Measurements from ENCODE around the gene ATRIP.

Gene ATRIP

GRCh38 chr3:48410205-48411040 lies 36.1 kb upstream of the ATRIP start:
- DNase-seq = no peak

GRCh38 chr3:48411041-48411588 lies 35.4 kb upstream of the ATRIP start:
- no peak for DNase-seq

- DNase-seq = no peak
These were observed 34.7 kb upstream of the ATRIP start for GRCh38 chr3:48411606-48412374.

DNA sequence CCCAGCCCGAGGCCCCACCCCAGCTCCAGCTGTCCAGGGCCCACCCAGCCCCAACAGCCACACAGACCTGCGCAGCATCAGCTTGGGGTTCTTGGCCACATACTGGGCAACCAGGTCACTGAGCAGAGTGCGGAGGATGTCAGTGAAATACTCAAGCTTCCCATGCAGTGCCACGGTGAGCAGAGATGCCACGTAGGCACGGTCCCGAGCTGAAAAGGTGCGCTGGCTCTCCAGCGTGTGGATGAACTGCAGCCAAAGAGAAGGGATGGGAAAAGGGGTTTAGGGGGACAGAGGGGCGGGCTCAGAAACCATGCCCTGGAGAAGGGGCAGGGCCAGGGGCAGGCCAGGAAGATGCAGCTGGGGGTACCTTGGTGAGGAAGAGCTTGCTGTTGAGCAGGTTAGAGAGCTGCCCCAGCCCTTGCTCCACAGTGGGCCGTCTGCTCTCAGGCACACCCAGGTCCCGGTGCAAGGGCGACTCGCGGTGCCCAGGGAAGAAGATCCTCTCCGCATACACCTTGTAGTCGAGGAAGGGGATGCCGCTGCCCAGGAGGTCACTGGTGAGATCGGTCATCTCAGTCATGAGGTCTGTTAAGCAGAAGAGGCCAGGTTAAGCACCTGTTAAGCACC lies 34.0 kb upstream of the ATRIP start:
- DNase-seq = no peak

GRCh38 chr3:48413086-48413485 lies 33.5 kb upstream of the ATRIP start:
- DNase-seq = no peak

DNA sequence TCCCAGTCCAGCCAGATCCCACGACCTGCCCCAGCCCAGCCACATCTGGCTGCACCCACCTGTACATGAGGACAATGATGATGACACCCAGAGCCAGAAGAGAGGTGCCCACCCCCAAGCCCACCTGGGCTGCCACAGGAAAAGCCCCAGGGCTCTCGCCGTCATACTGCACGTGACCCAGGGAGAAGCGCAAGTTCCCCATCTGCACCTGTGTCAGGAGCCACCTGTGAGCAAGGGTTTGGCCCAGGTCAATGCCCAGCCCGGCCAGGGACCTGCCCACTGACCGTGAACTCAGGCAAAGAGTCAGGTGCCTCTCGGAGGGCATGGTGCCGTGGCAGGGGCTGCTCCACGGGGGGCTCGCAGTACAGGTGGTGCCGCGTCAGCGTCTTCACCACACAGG lies 32.9 kb upstream of the ATRIP start:
- DNase-seq = no peak

- no peak for DNase-seq
These were observed 31.9 kb upstream of the ATRIP start for GRCh38 chr3:48414376-48415250.

GRCh38 chr3:48415251-48415953 lies 31.1 kb upstream of the ATRIP start:
- no peak for DNase-seq

GRCh38 chr3:48416091-48416505 lies 30.4 kb upstream of the ATRIP start:
- no peak for DNase-seq

GRCh38 chr3:48416546-48416945 lies 30.0 kb upstream of the ATRIP start:
- DNase-seq = no peak

DNA sequence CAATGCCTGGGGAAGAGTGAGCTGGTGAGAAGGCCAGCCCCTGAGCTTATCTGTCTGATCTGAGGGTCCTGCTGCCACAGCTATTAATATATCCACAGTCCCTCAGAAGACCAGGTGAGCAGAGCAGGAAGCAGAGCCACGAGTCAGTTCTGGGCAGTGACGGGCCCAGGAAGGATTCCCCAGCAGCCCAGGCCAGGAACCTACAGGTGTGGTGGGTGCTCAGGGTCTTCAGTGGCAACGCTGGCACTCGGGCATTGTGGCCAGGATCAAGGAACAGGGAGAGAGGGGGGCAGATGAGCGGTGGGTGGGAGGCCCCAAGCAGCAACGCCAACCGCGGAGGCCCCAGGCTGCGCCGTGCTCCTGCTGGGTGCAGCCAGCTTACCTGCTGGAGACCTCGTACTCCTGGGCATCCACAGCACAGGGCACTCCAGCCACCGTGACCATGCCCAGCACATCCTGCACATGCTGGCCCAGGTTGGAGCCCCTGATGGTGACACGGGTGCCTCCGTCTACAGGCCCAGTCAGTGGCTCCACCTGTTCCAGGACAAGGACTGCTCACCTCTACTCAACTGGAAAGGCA lies 28.9 kb upstream of the ATRIP start:
- no peak for DNase-seq

- DNase-seq = no peak
These were observed 28.4 kb upstream of the ATRIP start for GRCh38 chr3:48418140-48418539.

DNA sequence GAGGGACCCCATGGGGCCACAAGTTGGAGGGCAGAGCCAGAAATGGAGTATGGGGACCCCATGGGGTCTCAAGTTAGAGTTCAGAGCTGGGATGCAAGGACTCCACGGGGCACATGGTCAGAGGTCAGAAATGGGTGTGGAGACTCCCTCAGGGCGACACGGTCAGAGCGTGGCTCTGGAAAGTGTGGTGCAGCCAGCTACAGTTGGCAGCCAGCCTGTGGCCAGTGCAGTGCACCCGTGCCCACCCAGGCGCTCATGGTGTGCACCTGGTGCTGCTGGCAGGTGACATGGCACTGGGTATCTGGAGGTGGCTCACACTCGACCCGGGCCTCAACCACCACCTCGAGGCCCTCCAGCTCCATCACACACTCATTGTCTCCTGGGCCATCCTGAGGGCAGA lies 27.9 kb upstream of the ATRIP start:
- no peak for DNase-seq

DNA sequence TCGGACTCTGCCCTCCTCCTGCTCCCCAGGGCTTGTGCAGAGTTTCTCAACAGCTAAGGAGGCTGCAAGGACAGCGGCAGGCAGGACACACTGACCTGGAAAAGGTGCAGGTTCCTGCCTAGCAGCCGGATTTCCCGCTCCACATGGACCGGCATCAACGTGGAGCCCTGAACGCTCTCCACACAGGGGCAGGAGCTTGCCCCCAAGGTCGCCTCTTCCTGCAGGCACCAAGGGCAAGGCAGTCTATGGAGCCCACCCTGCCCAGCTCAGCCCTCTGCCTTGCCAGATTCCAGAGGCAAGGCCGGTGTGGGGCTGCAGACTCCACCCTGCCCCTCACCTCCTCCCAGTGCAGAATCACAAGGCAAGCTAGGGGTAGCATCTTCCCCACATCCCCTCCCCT lies 27.4 kb upstream of the ATRIP start:
- DNase-seq = no peak

DNA sequence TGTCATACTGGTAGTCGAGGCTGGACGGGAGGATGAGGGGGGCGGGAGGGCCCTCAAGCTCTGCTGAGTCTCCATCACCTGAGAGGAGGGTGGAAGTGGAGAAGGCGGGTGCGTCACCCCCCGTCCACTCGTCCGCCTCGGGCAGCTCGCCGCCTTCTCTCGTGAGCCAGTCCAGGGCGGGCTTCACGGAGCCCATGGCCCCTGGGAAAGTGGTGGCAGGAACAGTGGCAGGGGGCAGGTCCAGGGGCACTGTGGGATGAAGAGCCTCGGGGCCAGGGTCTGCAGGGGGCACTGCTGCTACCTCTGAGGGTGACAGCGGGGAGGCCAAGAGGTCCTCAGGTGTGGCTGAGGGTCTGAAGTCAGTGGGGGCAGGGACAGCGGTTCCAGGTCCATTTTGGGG lies 26.9 kb upstream of the ATRIP start:
- DNase-seq = no peak

- no peak for DNase-seq
These were observed 26.0 kb upstream of the ATRIP start for GRCh38 chr3:48420561-48420960.

DNA sequence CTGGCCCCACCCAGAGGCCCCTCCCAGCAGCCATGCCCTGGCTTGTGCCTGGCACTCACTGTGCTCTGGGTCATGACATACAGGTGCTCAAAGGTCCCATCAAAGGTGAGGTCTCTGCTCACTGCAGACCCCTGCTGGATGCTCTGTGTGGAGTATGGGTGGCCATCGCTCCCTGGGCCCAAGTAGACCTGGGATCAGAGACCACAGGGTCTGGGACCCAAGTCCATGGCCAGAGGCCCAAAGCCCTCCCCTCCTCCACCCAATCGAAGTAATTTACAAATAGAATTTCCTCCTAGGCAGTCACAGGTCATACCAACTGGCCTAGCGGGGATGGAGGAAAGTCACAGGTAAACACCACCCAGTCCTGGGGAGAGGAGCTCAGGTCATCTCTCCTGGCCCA lies 24.3 kb upstream of the ATRIP start:
- no peak for DNase-seq

DNA sequence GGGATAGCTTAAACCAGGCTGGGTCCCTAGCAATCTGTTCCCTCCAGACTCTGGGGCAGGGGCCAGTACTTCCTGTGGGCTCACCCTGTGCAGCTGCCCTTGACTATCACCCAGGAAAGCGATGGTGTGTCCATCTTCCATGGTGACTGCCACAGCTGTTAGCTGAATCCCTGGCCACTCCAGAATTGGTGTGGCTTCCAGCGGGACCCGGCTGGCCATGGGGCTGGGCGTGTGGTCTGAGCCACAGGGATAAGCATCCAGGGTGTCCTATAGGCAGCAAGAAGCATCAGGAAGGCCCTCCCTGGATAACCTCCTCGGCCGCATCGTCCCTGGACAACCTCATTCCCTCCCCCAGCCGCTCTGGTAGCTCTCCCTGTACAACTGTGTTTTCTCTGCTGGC lies 23.9 kb upstream of the ATRIP start:
- no peak for DNase-seq

- no peak for DNase-seq
These were observed 23.2 kb upstream of the ATRIP start for GRCh38 chr3:48423241-48423882.

- DNase-seq = no peak
These were observed 22.4 kb upstream of the ATRIP start for GRCh38 chr3:48423883-48424695.
